Fibroblast of skin of abdomen (primary cell): ENCODE data around the gene HAS3. TPM values are rescaled to one million over a fixed set of nuclear protein-coding genes. Genes with fewer than 3 reads are reported as not detected.
"Not testable (repeated sequence)": the region's sequence is repeated elsewhere in the genome, so short reads cannot be mapped to it uniquely, and the experiment has no call there.

ENCODE experiments used
- DNase-seq: peaks from one replicate; pipeline ENCODE4 v3.0.0-alpha.2; 2013
- polyA plus RNA-seq, 2 experiments: library from polyadenylated mRNA; unstranded; fragments of 120-200 nt; gene quantifications; one replicate each; pipeline ENCODE4 v1.2.1, GENCODE V29; 2013; ENCODE audit not compliant: insufficient read length in 2 of 2

HAS3 gene
- polyA plus RNA-seq (2013, experiment 1 of 2; ENCODE audit: insufficient read length): 1.4 TPM
- 1.6 TPM for polyA plus RNA-seq (2013, experiment 2 of 2; ENCODE audit: insufficient read length)

GRCh38 chr16:69105501-69106361, at the start of gene HAS3:
Gene HAS3, plus strand, starts transcription at chr16:69105653. Its CDS starts 3,743 bp downstream, at chr16:69109396.
- peak; percentile 60 for DNase-seq

- no peak for DNase-seq
Observed at GRCh38 chr16:69055980-69056379, 49.5 kb upstream of the HAS3 start.

- DNase-seq: no peak
Observed at GRCh38 chr16:69056421-69056820, 49.0 kb upstream of the HAS3 start.

- peak; percentile 91 for DNase-seq
Observed at GRCh38 chr16:69057400-69058378, 47.8 kb upstream of the HAS3 start.

GRCh38 chr16:69063491-69063890, 42.0 kb upstream of the HAS3 start:
- DNase-seq: not testable (repeated sequence)

- no peak for DNase-seq
Observed at GRCh38 chr16:69064124-69064763, 41.2 kb upstream of the HAS3 start.

GRCh38 chr16:69064764-69065313, 40.6 kb upstream of the HAS3 start:
- DNase-seq: no peak

- DNase-seq: no peak
Observed at GRCh38 chr16:69069504-69069903, 35.9 kb upstream of the HAS3 start.

- DNase-seq: no peak
Observed at GRCh38 chr16:69071036-69071435, 34.4 kb upstream of the HAS3 start.

GRCh38 chr16:69072640-69072974, 32.8 kb upstream of the HAS3 start:
- no peak for DNase-seq

- peak; percentile 74 for DNase-seq
Observed at GRCh38 chr16:69073181-69073702, 32.2 kb upstream of the HAS3 start.

- peak; percentile 21 for DNase-seq
Observed at GRCh38 chr16:69077251-69077650, 28.2 kb upstream of the HAS3 start.

GRCh38 chr16:69078073-69078472, 27.4 kb upstream of the HAS3 start:
- no peak for DNase-seq

GRCh38 chr16:69079697-69080096, 25.8 kb upstream of the HAS3 start:
- DNase-seq: no peak

- no peak for DNase-seq
Observed at GRCh38 chr16:69083306-69083941, 22.0 kb upstream of the HAS3 start.

GRCh38 chr16:69084289-69084688, 21.2 kb upstream of the HAS3 start:
- DNase-seq: peak; percentile 60

- DNase-seq: no peak
Observed at GRCh38 chr16:69085032-69085695, 20.3 kb upstream of the HAS3 start.

- DNase-seq: no peak
Observed at GRCh38 chr16:69087161-69087581, 18.3 kb upstream of the HAS3 start.

GRCh38 chr16:69088684-69089083, 16.8 kb upstream of the HAS3 start:
- no peak for DNase-seq

- DNase-seq: peak; percentile 36
Observed at GRCh38 chr16:69089091-69089910, 16.2 kb upstream of the HAS3 start.
